ENCODE results near the gene PLB1. TPM values are rescaled to one million over a fixed set of nuclear protein-coding genes. Genes with fewer than 3 reads are reported as not detected.

The PLB1 gene
- total RNA-seq, 1 donor from 2014 or later, result 1.0 TPM

DNA sequence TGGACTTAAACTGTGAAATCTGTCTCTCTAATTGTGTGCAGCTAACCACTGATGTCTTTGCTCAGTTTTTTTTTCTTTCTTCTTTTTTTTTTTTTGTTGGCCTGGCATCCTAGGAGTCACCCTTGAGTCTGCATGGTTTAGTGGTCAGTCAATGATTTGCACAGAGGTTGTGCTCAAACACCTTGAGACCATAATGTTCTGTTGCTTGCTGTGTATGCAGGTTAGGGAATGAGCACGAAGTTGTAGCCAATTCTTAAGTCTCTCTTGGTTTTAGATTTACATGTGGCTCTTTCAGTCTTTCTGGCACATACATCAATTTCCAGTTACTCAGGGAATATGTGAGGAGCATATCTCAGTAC is 16.7 kb downstream of the PLB1 start:
- H3K27me3 ChIP-seq (ENCODE audit: control insufficient read depth in 3 of 3, insufficient read depth in 3 of 3, low read length in 3 of 3), result peaks cover 0 to 3% (median 0%) of the 10 kb centered on the region in 3 donors
- no peak overlapping the region for H3K9ac ChIP-seq (ENCODE audit: low read depth in 1 of 3, low read length in 3 of 3)
- H3K4me1 ChIP-seq (ENCODE audit: control insufficient read depth in 3 of 3, insufficient read depth in 3 of 3, low read length in 3 of 3), result peaks cover 0 to 5% (median 2%) of the 10 kb centered on the region in 3 donors

DNA sequence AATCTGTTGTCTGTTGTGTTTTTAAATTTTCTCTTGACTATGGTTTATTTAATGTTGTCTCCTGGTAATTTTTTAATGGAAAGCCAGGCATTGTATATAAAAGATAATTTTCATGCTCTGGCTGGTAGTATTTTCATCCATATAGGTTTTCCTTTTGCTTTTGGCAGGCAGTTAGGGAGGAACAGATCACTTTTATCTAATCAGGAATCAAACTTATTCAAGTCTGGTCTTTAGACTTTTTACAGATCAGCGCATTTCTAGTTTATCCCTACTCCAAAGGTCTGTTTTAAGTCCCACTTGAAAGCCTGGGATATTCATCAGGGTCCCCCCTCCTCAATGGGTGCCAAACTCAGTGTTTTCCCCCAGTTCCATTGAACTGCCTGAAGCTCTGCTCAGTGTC is 17.2 kb downstream of the PLB1 start:
- Histone ChIP-seq H3K4me1 (ENCODE audit: control insufficient read depth in 3 of 3, insufficient read depth in 3 of 3, low read length in 3 of 3) (peaks cover 0 to 5% (median 2%) of the 10 kb centered on the region in 3 donors), H3K27me3 (ENCODE audit: control insufficient read depth in 3 of 3, insufficient read depth in 3 of 3, low read length in 3 of 3) (peaks cover 0 to 3% (median 0%) of the 10 kb centered on the region in 3 donors), H3K27ac (ENCODE audit: low read depth, low read length) (no peak overlapping the region), H3K36me3 (ENCODE audit: control insufficient read depth in 3 of 3, insufficient read depth in 3 of 3, low read length in 3 of 3) (no peaks in the 10 kb centered on the region), H3K4me3 (ENCODE audit: low read length in 3 of 3) (no peak overlapping the region), H3K9ac (ENCODE audit: low read depth in 1 of 3, low read length in 3 of 3) (no peak overlapping the region), H3K9me3 (ENCODE audit: control insufficient read depth in 3 of 3, low read length in 3 of 3) (no peaks in the 10 kb centered on the region)

More for the DNA sequence above, 16.7 kb downstream of the PLB1 start:
- Histone ChIP-seq H3K9me3 (ENCODE audit: control insufficient read depth in 3 of 3, low read length in 3 of 3) (no peaks in the 10 kb centered on the region), H3K4me3 (ENCODE audit: low read length in 3 of 3) (no peak overlapping the region), H3K27ac (ENCODE audit: low read depth, low read length) (no peak overlapping the region), H3K36me3 (ENCODE audit: control insufficient read depth in 3 of 3, insufficient read depth in 3 of 3, low read length in 3 of 3) (no peaks in the 10 kb centered on the region)

DNA sequence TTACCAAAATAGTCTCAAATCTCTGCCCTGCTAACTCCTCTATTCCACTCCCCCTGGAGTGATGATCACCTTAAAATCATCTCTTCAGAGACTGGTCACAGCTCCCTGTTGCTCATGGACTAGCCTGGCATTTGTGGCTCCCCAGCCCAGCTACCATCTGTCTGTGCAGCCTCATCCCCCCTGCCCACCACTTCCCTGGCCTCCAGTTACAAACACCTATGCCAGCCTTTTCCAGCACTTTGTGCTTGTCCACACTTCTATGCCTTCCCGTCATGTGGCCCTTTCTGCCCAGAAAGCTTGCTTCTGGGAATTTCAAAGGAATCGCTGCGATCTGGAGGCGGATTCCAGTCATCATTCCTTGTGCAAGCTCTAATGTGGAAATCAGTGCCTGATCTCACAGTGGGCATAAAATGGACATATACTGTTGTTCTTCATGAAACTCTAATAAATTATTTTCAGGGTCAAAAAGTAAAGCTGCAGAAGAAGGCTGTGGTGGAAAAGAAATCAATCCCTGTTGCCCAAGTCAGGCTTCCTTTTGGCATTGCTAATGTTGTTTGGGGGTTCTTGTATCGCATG is 19.4 kb downstream of the PLB1 start:
- no peak overlapping the region for H3K4me3 ChIP-seq (ENCODE audit: low read length in 3 of 3)
- no peak overlapping the region for H3K9ac ChIP-seq (ENCODE audit: low read depth in 1 of 3, low read length in 3 of 3)
- H3K4me1 ChIP-seq (ENCODE audit: control insufficient read depth in 3 of 3, insufficient read depth in 3 of 3, low read length in 3 of 3), result no peaks in the 10 kb centered on the region
- no peak overlapping the region for H3K27ac ChIP-seq (ENCODE audit: low read depth, low read length)
- no peaks in the 10 kb centered on the region for H3K9me3 ChIP-seq (ENCODE audit: control insufficient read depth in 3 of 3, low read length in 3 of 3)
- H3K36me3 ChIP-seq (ENCODE audit: control insufficient read depth in 3 of 3, insufficient read depth in 3 of 3, low read length in 3 of 3), result no peaks in the 10 kb centered on the region
- peaks cover 0 to 3% (median 0%) of the 10 kb centered on the region in 3 donors for H3K27me3 ChIP-seq (ENCODE audit: control insufficient read depth in 3 of 3, insufficient read depth in 3 of 3, low read length in 3 of 3)

DNA sequence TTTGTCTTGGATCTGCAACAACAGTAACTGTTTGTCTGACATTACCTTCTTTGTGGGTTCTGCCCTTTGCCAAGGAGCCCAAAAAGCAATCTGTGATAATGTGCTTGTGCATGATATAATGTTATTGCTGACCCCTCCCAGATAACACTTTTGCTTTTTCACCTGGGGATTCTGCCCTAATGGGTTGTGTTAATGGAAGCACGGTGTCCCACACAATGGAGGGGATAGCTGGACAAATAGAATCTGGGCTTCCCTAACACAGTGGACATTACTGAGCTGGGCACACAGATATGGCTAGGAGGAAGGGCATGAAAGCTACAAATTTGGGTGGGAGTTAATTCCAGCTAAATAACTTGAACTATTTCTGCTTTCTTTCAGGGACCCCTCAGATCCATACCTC is 20.6 kb downstream of the PLB1 start:
- H3K4me1 ChIP-seq (ENCODE audit: control insufficient read depth in 3 of 3, insufficient read depth in 3 of 3, low read length in 3 of 3), result no peaks in the 10 kb centered on the region
- no peak overlapping the region for H3K9ac ChIP-seq (ENCODE audit: low read depth in 1 of 3, low read length in 3 of 3)
- no peak overlapping the region for H3K4me3 ChIP-seq (ENCODE audit: low read length in 3 of 3)
- H3K36me3 ChIP-seq (ENCODE audit: control insufficient read depth in 3 of 3, insufficient read depth in 3 of 3, low read length in 3 of 3), result no peaks in the 10 kb centered on the region
- no peaks in the 10 kb centered on the region for H3K9me3 ChIP-seq (ENCODE audit: control insufficient read depth in 3 of 3, low read length in 3 of 3)
- peaks cover 0 to 3% (median 0%) of the 10 kb centered on the region in 3 donors for H3K27me3 ChIP-seq (ENCODE audit: control insufficient read depth in 3 of 3, insufficient read depth in 3 of 3, low read length in 3 of 3)
- H3K27ac ChIP-seq (ENCODE audit: low read depth, low read length), result no peak overlapping the region

DNA sequence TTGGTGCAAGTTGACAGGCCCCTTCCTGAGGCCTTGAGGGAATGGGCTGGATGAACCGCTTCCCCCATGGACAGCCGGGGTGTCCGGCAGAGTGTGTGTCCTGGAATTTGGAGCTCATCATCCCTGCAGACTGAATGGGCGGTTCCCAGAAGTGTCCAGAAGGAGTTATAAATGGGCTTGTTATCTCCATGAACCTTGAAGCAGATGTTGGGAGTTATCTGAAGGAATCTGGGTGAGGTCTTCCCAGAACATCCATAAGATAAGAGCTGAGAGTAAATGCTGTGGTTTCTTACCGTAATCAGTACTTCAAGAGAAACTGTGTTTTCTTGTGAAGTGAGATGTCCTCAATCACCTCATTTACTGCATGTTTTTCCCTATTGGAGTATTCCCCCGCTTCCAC is 21.1 kb downstream of the PLB1 start:
- H3K4me1 ChIP-seq (ENCODE audit: control insufficient read depth in 3 of 3, insufficient read depth in 3 of 3, low read length in 3 of 3), result no peaks in the 10 kb centered on the region

DNA sequence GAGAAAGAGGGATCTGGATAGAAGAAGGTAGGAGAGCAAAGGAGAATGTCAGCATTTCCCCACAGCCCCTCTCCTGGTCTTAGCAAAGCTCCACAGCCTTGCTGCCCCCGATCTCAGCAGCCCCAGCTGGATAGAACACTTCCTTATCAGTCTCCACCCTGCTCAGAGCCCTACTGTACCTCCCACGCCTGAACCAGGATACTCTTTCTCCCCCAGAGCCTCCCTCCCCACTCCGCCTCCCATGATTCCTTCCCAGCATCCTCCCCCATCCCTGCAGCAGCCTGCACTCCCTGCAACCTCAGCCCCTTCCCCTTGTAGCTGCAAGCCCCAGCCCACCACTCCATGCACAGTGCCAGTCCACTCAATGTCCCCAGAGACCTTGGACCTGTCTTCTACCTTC is 25.8 kb downstream of the PLB1 start:
- Histone ChIP-seq H3K36me3 (ENCODE audit: control insufficient read depth in 3 of 3, insufficient read depth in 3 of 3, low read length in 3 of 3) (no peaks in the 10 kb centered on the region), H3K4me3 (ENCODE audit: low read length in 3 of 3) (no peak overlapping the region), H3K27me3 (ENCODE audit: control insufficient read depth in 3 of 3, insufficient read depth in 3 of 3, low read length in 3 of 3) (peaks cover 0 to 4% (median 0%) of the 10 kb centered on the region in 3 donors), H3K9ac (ENCODE audit: low read depth in 1 of 3, low read length in 3 of 3) (no peak overlapping the region), H3K9me3 (ENCODE audit: control insufficient read depth in 3 of 3, low read length in 3 of 3) (no peaks in the 10 kb centered on the region), H3K4me1 (ENCODE audit: control insufficient read depth in 3 of 3, insufficient read depth in 3 of 3, low read length in 3 of 3) (no peaks in the 10 kb centered on the region), H3K27ac (ENCODE audit: low read depth, low read length) (no peak overlapping the region)

More for the DNA sequence above, 21.1 kb downstream of the PLB1 start:
- no peaks in the 10 kb centered on the region for H3K9me3 ChIP-seq (ENCODE audit: control insufficient read depth in 3 of 3, low read length in 3 of 3)
- no peak overlapping the region for H3K27ac ChIP-seq (ENCODE audit: low read depth, low read length)
- H3K9ac ChIP-seq (ENCODE audit: low read depth in 1 of 3, low read length in 3 of 3), result no peak overlapping the region
- peaks cover 0 to 3% (median 0%) of the 10 kb centered on the region in 3 donors for H3K27me3 ChIP-seq (ENCODE audit: control insufficient read depth in 3 of 3, insufficient read depth in 3 of 3, low read length in 3 of 3)
- H3K4me3 ChIP-seq (ENCODE audit: low read length in 3 of 3), result no peak overlapping the region
- H3K36me3 ChIP-seq (ENCODE audit: control insufficient read depth in 3 of 3, insufficient read depth in 3 of 3, low read length in 3 of 3), result no peaks in the 10 kb centered on the region

DNA sequence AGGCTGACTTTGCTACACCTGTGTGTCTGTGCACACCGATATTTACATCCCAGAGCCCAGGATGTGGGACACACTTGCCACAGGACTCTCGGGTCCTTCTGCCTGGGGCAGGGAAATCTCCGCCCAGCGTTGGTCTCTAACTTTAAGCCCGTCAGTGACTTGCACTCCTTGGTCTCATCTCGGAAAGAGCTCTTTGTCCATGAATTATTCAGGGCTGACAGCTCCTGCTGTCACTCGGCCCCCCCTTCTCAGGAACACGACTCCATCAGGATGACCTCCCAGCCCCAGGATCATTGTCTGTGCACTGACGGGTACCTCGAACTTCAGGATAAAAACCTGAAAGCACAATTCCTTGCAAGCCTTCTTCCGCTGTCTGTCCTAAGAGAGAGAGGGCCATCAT is 26.6 kb downstream of the PLB1 start:
- H3K27me3 ChIP-seq (ENCODE audit: control insufficient read depth in 3 of 3, insufficient read depth in 3 of 3, low read length in 3 of 3), result peaks cover 0 to 4% (median 0%) of the 10 kb centered on the region in 3 donors
- no peak overlapping the region for H3K4me3 ChIP-seq (ENCODE audit: low read length in 3 of 3)
- no peaks in the 10 kb centered on the region for H3K9me3 ChIP-seq (ENCODE audit: control insufficient read depth in 3 of 3, low read length in 3 of 3)
- no peak overlapping the region for H3K27ac ChIP-seq (ENCODE audit: low read depth, low read length)
- no peaks in the 10 kb centered on the region for H3K36me3 ChIP-seq (ENCODE audit: control insufficient read depth in 3 of 3, insufficient read depth in 3 of 3, low read length in 3 of 3)
- H3K9ac ChIP-seq (ENCODE audit: low read depth in 1 of 3, low read length in 3 of 3), result no peak overlapping the region
- peaks cover 2 to 5% (median 2%) of the 10 kb centered on the region in 3 donors for H3K4me1 ChIP-seq (ENCODE audit: control insufficient read depth in 3 of 3, insufficient read depth in 3 of 3, low read length in 3 of 3)

DNA sequence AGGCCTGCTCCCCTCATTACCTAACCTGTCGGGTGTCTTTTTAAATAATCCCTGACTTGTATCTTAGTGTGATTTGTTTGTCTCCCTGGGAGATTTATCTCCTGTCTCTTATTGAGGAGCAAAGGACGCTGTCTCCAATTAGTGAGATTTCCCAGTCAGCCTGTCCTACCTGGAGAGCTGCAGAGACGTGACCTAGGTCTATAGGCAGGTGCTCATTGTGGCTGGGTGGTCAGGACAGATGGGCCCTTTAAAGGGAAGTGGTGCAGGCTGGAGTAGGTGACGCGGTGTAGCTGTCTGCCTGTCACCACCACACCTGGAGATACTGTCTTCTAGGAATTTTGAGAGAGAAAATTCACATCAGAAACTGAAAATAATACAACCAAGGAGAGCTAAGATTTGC is 28.0 kb downstream of the PLB1 start:
- Histone ChIP-seq H3K27ac (ENCODE audit: low read depth, low read length) (no peak overlapping the region), H3K9me3 (ENCODE audit: control insufficient read depth in 3 of 3, low read length in 3 of 3) (no peaks in the 10 kb centered on the region), H3K4me3 (ENCODE audit: low read length in 3 of 3) (no peak overlapping the region), H3K36me3 (ENCODE audit: control insufficient read depth in 3 of 3, insufficient read depth in 3 of 3, low read length in 3 of 3) (no peaks in the 10 kb centered on the region), H3K27me3 (ENCODE audit: control insufficient read depth in 3 of 3, insufficient read depth in 3 of 3, low read length in 3 of 3) (peaks cover 0 to 4% (median 0%) of the 10 kb centered on the region in 3 donors), H3K4me1 (ENCODE audit: control insufficient read depth in 3 of 3, insufficient read depth in 3 of 3, low read length in 3 of 3) (peaks cover 13 to 18% (median 14%) of the 10 kb centered on the region in 3 donors), H3K9ac (ENCODE audit: low read depth in 1 of 3, low read length in 3 of 3) (no peak overlapping the region)

DNA sequence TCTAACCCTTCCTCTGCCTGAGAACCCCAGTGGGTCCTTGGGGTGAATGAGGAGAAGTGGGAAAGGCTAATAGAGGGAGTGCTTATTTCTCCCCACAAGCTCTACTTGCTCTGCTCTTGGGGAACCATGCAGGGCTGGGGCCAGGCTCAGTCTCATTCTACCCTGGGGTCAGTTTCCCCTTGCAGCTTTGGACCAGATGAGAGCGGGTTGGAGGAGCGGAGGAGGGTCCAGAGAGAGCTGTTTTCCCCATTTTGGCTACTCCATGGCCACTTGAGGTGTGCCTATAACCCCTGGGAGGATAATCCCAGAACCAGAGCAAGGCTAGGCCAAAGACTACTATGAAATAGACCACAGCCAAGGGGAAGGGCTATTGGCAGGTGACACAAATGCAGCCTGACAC is 29.6 kb downstream of the PLB1 start:
- H3K9ac ChIP-seq (ENCODE audit: low read depth in 1 of 3, low read length in 3 of 3), result no peak overlapping the region
- H3K4me1 ChIP-seq (ENCODE audit: control insufficient read depth in 3 of 3, insufficient read depth in 3 of 3, low read length in 3 of 3), result peaks cover 13 to 25% (median 14%) of the 10 kb centered on the region in 3 donors

DNA sequence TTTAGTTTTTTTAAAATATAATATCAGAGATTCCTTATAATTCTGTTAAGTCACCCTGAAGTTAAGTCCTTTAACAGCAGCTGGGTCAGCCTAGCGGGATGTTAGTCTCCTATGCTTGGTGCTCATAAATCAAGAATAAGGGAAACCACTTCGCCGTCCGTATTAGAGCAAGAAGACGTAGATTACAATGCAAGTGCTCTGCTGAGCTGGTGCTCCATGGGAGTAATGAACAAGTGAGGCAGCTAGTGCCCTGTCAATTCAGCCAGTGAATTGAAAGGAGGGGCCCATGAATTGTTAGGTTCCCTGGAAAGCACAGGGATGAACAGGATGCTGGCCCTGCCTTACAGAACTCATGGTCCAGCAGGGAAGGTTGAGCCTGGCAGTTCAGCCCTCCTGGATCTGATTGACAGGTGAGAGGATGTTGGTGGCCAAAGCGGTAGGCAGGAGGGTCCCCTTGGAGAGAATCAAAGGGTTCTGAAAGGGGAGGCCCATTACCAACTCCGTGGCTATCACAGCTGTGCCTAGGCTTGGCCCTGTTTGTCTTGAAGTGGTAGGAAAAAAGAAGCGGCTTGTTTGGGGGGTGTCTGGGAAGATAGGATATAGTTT is 30.8 kb downstream of the PLB1 start:
- H3K9me3 ChIP-seq (ENCODE audit: control insufficient read depth in 3 of 3, low read length in 3 of 3), result no peaks in the 10 kb centered on the region
- H3K9ac ChIP-seq (ENCODE audit: low read depth in 1 of 3, low read length in 3 of 3), result no peak overlapping the region
- no peak overlapping the region for H3K4me3 ChIP-seq (ENCODE audit: low read length in 3 of 3)
- H3K27ac ChIP-seq (ENCODE audit: low read depth, low read length), result no peak overlapping the region
- peaks cover 13 to 25% (median 14%) of the 10 kb centered on the region in 3 donors for H3K4me1 ChIP-seq (ENCODE audit: control insufficient read depth in 3 of 3, insufficient read depth in 3 of 3, low read length in 3 of 3)
- no peaks in the 10 kb centered on the region for H3K36me3 ChIP-seq (ENCODE audit: control insufficient read depth in 3 of 3, insufficient read depth in 3 of 3, low read length in 3 of 3)
- peaks cover 0 to 4% (median 0%) of the 10 kb centered on the region in 3 donors for H3K27me3 ChIP-seq (ENCODE audit: control insufficient read depth in 3 of 3, insufficient read depth in 3 of 3, low read length in 3 of 3)

More for the DNA sequence above, 29.6 kb downstream of the PLB1 start:
- H3K9me3 ChIP-seq (ENCODE audit: control insufficient read depth in 3 of 3, low read length in 3 of 3), result no peaks in the 10 kb centered on the region
- H3K27ac ChIP-seq (ENCODE audit: low read depth, low read length), result no peak overlapping the region
- H3K27me3 ChIP-seq (ENCODE audit: control insufficient read depth in 3 of 3, insufficient read depth in 3 of 3, low read length in 3 of 3), result peaks cover 0 to 4% (median 0%) of the 10 kb centered on the region in 3 donors
- no peak overlapping the region for H3K4me3 ChIP-seq (ENCODE audit: low read length in 3 of 3)
- no peaks in the 10 kb centered on the region for H3K36me3 ChIP-seq (ENCODE audit: control insufficient read depth in 3 of 3, insufficient read depth in 3 of 3, low read length in 3 of 3)
